ENCODE data around the gene PLXNA1. TPM values are rescaled to one million over a fixed set of nuclear protein-coding genes. Genes with fewer than 3 reads are reported as not detected.

The PLXNA1 gene
- total and polyA plus RNA-seq, 4 donors, result 0.92 to 8.3 (median 4.4) TPM

GRCh38 chr3:127025456-127025855 lies 42.5 kb downstream of the PLXNA1 start:
- Histone ChIP-seq H3K4me3 (ENCODE audit: low read depth in 1 of 3, low read length in 3 of 3) (no peak overlapping the region), H3K4me1 (ENCODE audit: control insufficient read depth in 4 of 4, insufficient read depth in 4 of 4, low read length in 3 of 4) (no peaks in the 10 kb centered on the region), H3K36me3 (ENCODE audit: control insufficient read depth in 4 of 4, insufficient read depth in 3 of 4, low read depth in 1 of 4, low read length in 3 of 4) (peaks cover 0 to 25% (median 4%) of the 10 kb centered on the region in 4 donors), H3K9ac (ENCODE audit: low read depth in 1 of 2, low read length in 2 of 2) (no peak overlapping the region), H3K27me3 (ENCODE audit: control insufficient read depth in 4 of 4, insufficient read depth in 4 of 4, low read length in 3 of 4) (no peaks in the 10 kb centered on the region), H3K9me3 (ENCODE audit: control insufficient read depth in 4 of 4, low read length in 3 of 4) (no peaks in the 10 kb centered on the region), H3K27ac (ENCODE audit: low read depth in 1 of 2, low read length in 2 of 2) (no peak overlapping the region)
- DNase-seq (ENCODE audit: low spot score), result no peak
- WGBS, result 84% methylated on average over 3 of the region's 3 CpGs
- TF ChIP-seq NR2F2 (IDR thresholded peaks at IDR 0.05) (no peak), FOXA1 (IDR thresholded peaks at IDR 0.05) (no peak), REST (IDR thresholded peaks at IDR 0.05) (no peak), TAF1 (conservative IDR thresholded peaks at IDR 0.05) (no peak), FOXA2 (IDR thresholded peaks at IDR 0.05) (no peak)
- TF ChIP-seq, protein P1, sequence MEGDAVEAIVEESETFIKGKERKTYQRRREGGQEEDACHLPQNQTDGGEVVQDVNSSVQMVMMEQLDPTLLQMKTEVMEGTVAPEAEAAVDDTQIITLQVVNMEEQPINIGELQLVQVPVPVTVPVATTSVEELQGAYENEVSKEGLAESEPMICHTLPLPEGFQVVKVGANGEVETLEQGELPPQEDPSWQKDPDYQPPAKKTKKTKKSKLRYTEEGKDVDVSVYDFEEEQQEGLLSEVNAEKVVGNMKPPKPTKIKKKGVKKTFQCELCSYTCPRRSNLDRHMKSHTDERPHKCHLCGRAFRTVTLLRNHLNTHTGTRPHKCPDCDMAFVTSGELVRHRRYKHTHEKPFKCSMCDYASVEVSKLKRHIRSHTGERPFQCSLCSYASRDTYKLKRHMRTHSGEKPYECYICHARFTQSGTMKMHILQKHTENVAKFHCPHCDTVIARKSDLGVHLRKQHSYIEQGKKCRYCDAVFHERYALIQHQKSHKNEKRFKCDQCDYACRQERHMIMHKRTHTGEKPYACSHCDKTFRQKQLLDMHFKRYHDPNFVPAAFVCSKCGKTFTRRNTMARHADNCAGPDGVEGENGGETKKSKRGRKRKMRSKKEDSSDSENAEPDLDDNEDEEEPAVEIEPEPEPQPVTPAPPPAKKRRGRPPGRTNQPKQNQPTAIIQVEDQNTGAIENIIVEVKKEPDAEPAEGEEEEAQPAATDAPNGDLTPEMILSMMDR (IDR thresholded peaks at IDR 0.05; ENCODE audit: low read depth, low read length, missing input control), result no peak

- no peak for DNase-seq (ENCODE audit: low spot score)
- Histone ChIP-seq H3K9ac (ENCODE audit: low read depth in 1 of 2, low read length in 2 of 2) (no peak overlapping the region), H3K27me3 (ENCODE audit: control insufficient read depth in 4 of 4, insufficient read depth in 4 of 4, low read length in 3 of 4) (no peaks in the 10 kb centered on the region), H3K4me3 (ENCODE audit: low read depth in 1 of 3, low read length in 3 of 3) (no peak overlapping the region), H3K36me3 (ENCODE audit: control insufficient read depth in 4 of 4, insufficient read depth in 3 of 4, low read depth in 1 of 4, low read length in 3 of 4) (peaks cover 0 to 28% (median 4%) of the 10 kb centered on the region in 4 donors), H3K27ac (ENCODE audit: low read depth in 1 of 2, low read length in 2 of 2) (no peak overlapping the region), H3K9me3 (ENCODE audit: control insufficient read depth in 4 of 4, low read length in 3 of 4) (no peaks in the 10 kb centered on the region), H3K4me1 (ENCODE audit: control insufficient read depth in 4 of 4, insufficient read depth in 4 of 4, low read length in 3 of 4) (no peaks in the 10 kb centered on the region)
- TF ChIP-seq, protein P1 (IDR thresholded peaks at IDR 0.05; ENCODE audit: low read depth, low read length, missing input control), result no peak
- no peak for TF ChIP-seq NR2F2 (IDR thresholded peaks at IDR 0.05)
- TF ChIP-seq, protein P2, sequence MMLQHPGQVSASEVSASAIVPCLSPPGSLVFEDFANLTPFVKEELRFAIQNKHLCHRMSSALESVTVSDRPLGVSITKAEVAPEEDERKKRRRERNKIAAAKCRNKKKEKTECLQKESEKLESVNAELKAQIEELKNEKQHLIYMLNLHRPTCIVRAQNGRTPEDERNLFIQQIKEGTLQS (IDR thresholded peaks at IDR 0.05), result no peak
- no peak for TF ChIP-seq REST (IDR thresholded peaks at IDR 0.05)
- TF ChIP-seq FOXA1 (IDR thresholded peaks at IDR 0.05), result no peak
- TF ChIP-seq ZBTB33 (IDR thresholded peaks at IDR 0.05), result no peak
- no peak for TF ChIP-seq JUND (IDR thresholded peaks at IDR 0.05)
- TF ChIP-seq TAF1 (conservative IDR thresholded peaks at IDR 0.05), result no peak
- no peak for TF ChIP-seq HNF4G (IDR thresholded peaks at IDR 0.05)
- no peak for TF ChIP-seq HNF4A (conservative IDR thresholded peaks at IDR 0.05)
- no peak for TF ChIP-seq RXRA (IDR thresholded peaks at IDR 0.05)
- TF ChIP-seq SP1 (IDR thresholded peaks at IDR 0.05), result no peak
- no peak for TF ChIP-seq YY1 (IDR thresholded peaks at IDR 0.05)
- no peak for TF ChIP-seq GABPA (IDR thresholded peaks at IDR 0.05 in 1 of 2, conservative IDR thresholded peaks at IDR 0.05 in 1 of 2)
- TF ChIP-seq, protein P3, sequence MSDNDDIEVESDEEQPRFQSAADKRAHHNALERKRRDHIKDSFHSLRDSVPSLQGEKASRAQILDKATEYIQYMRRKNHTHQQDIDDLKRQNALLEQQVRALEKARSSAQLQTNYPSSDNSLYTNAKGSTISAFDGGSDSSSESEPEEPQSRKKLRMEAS (IDR thresholded peaks at IDR 0.05), result no peak
- TF ChIP-seq EGR1 (IDR thresholded peaks at IDR 0.05; ENCODE audit: low read depth in 2 of 2), result no peak
- no peak for TF ChIP-seq RAD21 (IDR thresholded peaks at IDR 0.05)
- WGBS, result 89% methylated on average over 5 of the region's 5 CpGs
Observed at GRCh38 chr3:127026036-127026435, 43.1 kb downstream of the PLXNA1 start.
